GM18498 (cell line): ENCODE data around the gene ZFYVE27.

Source experiments
- ATAC-seq: cut with Tn5 transposase; IDR thresholded peaks from one replicate; pipeline ENCODE4 v1.9.1; 2021; ENCODE audit warnings: mild to moderate bottlenecking, moderate library complexity; ENCODE audit not compliant: unreplicated experiment

Gene ZFYVE27

GRCh38 chr10:97743169-97743943 lies 6.4 kb downstream of the ZFYVE27 start:
- ATAC-seq, result no peak

- no peak for ATAC-seq
Observed at GRCh38 chr10:97744405-97745035, 7.6 kb downstream of the ZFYVE27 start.

GRCh38 chr10:97747573-97747972 lies 10.6 kb downstream of the ZFYVE27 start:
- ATAC-seq, result no peak

- no peak for ATAC-seq
Observed at GRCh38 chr10:97748116-97748515, 11.2 kb downstream of the ZFYVE27 start.

- ATAC-seq, result no peak
Observed at GRCh38 chr10:97752956-97753355, 16.0 kb downstream of the ZFYVE27 start.

GRCh38 chr10:97754726-97755125 lies 17.8 kb downstream of the ZFYVE27 start:
- no peak for ATAC-seq

- ATAC-seq, result no peak
Observed at GRCh38 chr10:97755718-97756117, 18.8 kb downstream of the ZFYVE27 start.

- no peak for ATAC-seq
Observed at GRCh38 chr10:97757471-97757870, 20.5 kb downstream of the ZFYVE27 start.

- peak; percentile 61 for ATAC-seq
Observed at GRCh38 chr10:97759158-97759887, 22.4 kb downstream of the ZFYVE27 start.

- ATAC-seq, result no peak
Observed at GRCh38 chr10:97759946-97760345, 23.0 kb downstream of the ZFYVE27 start.

- ATAC-seq, result no peak
Observed at GRCh38 chr10:97760461-97761257, 23.7 kb downstream of the ZFYVE27 start.

GRCh38 chr10:97761331-97761865 lies 24.5 kb downstream of the ZFYVE27 start:
- no peak for ATAC-seq

- ATAC-seq, result no peak
Observed at GRCh38 chr10:97762056-97762455, 25.1 kb downstream of the ZFYVE27 start.

- no peak for ATAC-seq
Observed at GRCh38 chr10:97762816-97763215, 25.9 kb downstream of the ZFYVE27 start.

GRCh38 chr10:97763411-97763810 lies 26.5 kb downstream of the ZFYVE27 start:
- ATAC-seq, result no peak

- no peak for ATAC-seq
Observed at GRCh38 chr10:97763947-97764346, 27.0 kb downstream of the ZFYVE27 start.

- no peak for ATAC-seq
Observed at GRCh38 chr10:97764519-97764931, 27.6 kb downstream of the ZFYVE27 start.

GRCh38 chr10:97765201-97765600 lies 28.3 kb downstream of the ZFYVE27 start:
- ATAC-seq, result no peak

- ATAC-seq, result no peak
Observed at GRCh38 chr10:97766106-97766810, 29.3 kb downstream of the ZFYVE27 start.
